ENCODE data around the gene C20orf144.

Gene C20orf144

DNA sequence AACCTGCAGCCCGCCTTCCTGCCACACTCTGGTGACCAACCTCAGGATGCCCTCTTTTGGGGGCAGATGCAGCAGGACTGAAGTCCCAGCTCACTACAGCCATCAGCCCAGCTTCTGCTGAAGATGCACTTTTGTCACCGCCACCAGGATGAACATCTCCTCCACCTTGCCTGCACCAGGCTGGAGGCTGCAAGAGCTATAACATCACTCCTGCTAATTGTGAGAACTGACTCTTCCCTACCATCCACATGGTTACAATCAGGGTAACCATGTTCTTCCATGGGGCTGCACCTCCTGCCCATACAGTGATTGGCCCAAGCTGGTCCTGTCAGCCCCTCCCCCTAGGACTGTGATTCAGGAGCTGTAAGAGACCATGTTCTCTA is 2.6 kb downstream of the C20orf144 start:
- DNase-seq (ENCODE audit: low read depth, low spot score) = no peak

DNA sequence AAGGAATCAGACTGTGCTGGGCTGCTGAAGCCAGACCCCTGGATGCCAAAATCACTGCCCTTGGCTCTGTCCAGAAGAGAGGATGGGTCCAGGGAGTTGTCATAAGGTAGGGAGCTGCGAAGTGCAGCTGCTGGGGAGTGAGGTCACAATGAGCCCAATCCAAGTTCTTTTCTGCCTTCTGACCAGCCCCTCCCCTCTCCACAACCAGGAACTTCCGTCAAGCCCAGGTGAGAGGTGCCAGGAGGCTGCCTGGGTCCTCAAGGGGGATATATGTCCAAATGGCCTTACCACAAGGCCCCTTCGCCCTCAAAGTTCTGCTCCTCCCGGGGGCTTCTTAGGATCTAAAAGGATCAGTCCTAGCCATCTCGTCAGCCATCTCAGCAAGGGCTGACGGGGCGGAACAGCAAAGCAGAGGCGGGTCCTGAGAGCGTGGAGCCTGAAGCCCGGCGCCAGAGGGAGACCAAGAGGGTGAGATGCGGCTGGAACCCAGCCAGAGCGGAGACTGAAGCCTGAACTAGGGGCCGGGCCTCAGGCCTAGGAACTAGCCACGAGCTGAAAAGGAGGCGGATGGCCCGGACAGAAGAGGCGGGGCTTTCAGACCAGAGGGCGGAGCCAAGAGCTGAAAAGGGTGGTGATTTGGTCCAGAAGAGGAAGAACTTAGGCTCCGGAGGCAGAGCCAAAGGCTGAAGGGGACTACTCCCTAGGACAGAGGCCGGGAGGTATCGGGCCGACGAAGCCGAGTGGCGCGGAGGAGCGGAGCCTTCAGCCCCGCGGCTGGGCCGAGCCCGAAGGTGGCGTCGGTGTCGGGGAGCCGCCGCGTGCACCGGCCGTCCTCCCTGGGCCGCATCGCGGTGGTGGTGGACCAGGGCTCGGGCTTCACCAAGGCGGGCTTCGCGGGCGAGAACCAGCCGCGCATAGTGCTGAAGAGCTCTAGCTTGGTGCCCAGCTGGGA is 4.4 kb downstream of the C20orf144 start, which contains the start of gene ACTL10:
TSS of gene ACTL10 (plus strand) at position 651 of the 952 bp plus-strand sequence. CDS start 555 bp downstream, outside the sequence.
- DNase-seq (ENCODE audit: low read depth, low spot score) = peak; percentile 97

DNA sequence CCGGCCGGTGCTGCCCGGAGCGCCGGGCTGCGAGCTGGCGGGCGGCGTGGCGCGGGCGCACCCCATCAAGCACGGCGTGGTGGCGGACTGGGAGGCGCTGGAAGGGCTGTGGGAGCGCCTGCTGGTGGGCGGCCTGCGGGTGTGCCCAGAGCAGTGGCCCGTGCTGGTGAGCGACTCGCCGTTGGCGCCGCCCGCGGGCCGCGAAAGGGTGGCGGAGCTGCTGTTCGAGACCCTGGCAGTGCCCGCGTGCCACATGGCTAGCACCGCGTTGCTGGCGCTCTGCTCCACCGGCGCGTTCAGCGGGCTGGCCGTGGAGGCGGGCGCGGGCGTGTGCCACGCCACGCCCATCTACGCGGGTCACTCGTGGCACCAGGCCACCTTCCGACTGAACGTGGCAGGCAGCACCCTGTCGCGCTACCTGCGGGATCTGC is 5.1 kb downstream of the C20orf144 start:
- DNase-seq (ENCODE audit: low read depth, low spot score) = no peak

DNA sequence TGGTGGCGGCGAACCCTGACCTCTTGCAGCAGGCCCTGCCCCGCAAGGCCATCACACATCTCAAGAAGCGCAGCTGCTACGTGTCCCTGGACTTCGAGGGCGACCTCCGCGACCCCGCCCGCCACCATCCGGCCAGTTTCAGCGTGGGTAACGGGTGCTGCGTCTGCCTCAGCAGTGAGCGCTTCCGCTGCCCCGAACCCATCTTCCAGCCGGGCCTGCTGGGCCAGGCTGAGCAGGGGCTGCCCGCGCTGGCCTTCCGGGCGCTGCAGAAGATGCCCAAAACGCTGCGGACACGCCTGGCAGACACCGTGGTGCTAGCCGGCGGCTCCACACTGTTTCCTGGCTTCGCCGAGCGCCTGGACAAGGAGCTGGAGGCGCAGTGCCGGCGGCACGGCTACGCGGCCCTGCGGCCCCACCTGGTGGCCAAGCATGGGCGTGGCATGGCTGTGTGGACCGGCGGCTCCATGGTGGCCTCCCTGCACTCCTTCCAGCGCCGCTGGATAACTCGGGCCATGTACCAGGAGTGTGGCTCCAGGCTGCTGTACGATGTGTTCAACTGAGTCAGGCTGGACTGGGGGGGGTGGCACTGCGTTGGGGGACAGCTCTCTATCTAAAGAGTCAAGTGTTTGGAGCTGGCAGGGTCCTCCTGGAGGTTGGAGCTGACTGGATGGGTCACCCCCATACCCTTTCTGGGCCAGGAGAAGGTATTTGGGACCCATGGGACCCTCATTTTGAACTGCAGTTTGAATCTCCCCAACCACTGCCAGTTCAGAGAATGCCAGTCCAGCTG is 5.7 kb downstream of the C20orf144 start:
- DNase-seq (ENCODE audit: low read depth, low spot score) = no peak

DNA sequence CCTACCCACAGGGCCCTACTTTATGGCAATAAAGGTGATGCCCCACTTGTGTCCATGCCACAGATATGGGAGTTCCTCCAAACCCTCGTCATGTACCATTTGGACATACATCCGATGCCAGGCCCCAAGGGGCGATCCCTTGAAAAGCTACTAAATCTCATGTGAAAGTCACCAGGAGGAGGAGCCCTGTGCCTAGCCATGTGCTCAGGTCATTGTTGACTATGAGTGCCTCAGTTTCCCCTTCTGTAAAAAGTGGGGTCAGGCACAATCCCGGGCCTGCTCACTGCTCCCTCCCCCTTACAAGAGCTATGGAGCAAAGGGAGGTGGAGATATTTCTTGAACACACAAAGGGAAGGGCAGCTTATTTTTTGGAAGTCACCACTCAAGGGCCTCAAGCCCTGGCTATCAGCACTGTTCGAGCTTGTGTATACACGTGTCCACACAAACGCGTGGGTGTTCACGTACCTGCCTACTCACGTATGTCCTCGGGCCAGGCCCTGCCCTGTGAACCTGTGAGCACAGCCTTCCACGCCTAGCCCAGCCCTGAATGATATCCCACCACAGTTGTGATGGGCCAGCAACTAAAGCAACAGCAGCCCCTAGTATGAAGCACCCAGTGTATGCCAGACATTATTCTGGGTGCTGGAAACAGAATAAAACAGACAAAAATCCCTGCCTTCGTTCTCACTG is 6.5 kb downstream of the C20orf144 start:
- no peak for DNase-seq (ENCODE audit: low read depth, low spot score)

DNA sequence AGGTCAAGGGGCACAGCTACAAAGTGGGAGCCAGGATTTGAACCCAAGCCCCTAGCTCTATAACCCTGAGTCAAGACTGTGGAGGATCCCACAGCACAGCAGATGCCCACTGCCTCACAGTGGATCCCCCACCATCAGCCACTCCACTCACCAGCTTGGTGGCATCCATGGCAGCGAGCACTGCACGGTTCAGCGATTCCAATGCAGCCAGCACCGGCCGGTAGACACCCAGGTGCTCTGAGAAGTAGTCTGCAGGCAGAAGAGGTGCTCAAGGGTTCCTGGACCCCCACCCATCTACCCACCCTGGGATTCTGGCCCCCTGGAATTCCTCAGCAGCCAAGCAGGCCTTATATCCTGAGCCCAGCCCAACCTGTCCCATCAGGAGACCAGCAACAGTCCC is 7.1 kb downstream of the C20orf144 start:
- DNase-seq (ENCODE audit: low read depth, low spot score) = no peak

DNA sequence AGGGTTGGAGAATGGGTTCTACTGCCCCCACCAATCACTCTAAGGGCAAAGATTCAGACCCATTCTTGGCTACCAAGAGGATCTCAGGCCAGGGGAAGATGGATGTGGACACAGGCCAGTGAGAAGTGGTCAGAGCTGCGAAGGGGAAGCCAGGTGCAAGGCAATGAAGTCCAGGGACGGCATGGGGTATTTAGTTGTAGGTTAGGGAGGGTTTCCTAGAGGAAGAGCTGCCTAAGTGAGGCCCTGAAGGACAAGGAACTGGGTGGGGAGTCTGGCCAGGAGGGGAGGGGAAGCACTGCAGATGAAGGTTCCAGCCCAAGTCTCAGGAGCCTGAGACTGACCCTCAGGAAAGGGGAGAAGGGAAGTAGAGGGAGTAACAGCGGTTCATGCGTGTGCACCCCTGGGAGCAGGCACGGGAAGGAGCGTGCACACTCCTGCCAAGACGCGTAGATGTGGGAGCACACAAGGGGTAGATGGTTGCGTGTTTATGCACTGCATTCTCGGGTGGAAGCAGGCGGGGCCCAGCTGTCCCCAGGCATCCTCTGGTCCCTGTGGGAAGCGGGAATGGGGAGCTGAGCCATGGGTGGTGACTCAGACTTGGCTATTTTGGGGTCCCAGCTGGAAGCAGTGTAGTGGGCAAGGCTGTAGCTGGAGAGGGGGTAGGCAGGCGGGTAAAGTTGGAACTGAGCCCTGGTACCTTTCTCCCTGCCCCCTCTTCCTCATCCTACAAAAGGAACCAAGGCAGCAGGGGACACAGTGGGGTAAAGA is 7.9 kb downstream of the C20orf144 start:
- no peak for DNase-seq (ENCODE audit: low read depth, low spot score)

DNA sequence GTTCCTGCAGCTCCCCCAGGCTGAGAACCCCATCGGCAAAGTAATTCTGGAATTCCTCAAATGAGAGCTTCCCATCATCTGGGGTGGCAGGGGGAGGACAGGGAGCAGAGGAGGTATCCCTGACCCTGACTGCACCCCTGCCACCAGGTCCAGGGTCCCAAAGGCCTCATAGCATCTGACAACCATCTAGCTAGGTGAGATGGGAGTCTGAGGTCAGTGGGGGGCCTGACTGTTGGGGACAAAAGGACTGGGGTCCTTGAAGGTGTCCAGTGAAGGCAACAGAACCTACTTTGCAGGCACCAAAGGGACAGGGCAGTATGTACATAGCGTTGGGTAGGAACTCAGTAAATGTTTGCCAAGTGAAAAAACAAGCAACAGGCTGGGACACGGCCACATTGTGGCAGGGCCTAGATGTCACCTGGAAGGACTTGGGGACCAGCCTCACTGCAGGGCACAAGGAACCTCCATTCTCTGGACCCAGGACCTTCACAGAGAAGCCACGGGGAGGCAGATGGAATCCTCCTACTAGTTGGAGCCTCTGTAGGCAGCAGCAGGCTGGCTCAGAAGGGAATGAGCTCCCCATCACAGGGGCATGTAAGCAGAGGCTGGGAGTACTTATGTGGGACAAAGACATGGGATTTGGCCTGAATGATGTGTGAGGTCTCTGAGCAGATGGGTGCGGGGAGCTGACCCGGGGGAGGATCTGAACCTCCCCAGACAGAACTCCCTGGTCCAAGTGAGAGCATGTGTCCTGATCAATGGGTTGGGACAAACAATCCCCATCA is 8.8 kb downstream of the C20orf144 start:
- no peak for DNase-seq (ENCODE audit: low read depth, low spot score)

DNA sequence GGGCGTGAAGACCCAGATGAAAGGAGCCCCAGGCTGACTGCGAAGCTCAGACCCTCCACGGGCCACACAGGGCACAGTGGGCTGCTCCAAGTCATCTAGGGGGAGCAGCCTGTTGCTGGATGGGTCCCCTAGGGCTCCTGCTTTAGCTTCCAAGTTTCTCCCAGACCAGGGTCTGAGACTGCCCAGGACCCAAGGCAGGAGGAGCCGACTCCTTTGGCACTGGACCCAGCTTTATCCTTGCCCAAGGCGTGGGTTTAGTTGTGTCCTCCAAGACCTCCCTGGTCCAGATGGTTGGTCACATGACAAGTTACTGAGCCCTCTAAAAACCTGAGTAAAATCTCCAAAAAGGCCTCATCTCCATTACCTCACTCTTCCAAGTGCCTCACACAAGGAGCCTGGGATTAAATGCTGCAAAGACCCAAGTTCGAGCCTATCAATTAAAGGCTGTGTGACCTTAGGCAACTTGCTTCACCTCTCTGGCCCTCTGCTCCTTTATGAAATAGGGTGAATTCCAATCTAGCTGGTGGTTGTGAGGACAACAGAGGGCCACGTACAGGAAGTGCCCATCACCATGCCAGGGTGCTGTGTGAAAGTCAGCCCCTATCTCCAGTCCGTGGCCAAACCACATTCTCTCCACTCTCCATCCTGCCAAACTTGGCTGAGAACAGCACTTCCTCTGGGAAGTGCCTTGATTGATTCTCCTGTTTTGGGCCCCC is 9.6 kb downstream of the C20orf144 start:
- DNase-seq (ENCODE audit: low read depth, low spot score) = no peak

DNA sequence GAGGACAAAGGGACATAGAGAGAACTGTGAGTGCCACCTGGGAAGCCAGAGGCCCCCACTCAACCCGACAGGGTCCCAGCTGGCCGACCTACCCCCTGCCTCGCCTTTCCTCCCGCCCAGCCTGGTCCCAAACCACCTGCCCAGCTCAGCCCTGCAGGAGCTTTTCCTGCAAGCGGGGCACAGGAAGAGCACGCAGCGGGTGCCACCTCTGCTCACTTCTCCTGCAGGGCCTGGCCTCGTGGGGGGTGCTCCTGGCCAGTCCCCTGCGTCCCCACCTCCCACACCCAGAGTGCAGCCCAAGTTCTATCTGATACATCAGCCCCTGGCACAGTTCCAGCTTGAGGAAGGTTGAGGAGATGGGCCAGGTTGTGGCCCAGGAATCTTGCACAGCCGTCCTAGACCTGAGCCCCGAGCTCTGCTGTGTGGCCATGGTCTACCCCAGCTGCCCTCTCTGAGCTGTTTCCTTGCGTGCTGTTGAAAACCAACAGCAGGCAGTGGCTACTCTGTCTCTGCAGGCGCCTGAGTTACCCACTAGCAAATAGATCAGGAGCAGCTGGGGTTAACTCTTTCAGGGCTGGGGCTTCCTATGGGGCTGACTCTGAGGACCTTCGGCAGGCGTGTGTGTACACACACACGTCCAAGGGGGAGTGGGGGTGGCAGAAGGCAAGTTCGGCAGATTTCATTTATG is 10.4 kb downstream of the C20orf144 start:
- DNase-seq (ENCODE audit: low read depth, low spot score) = no peak

DNA sequence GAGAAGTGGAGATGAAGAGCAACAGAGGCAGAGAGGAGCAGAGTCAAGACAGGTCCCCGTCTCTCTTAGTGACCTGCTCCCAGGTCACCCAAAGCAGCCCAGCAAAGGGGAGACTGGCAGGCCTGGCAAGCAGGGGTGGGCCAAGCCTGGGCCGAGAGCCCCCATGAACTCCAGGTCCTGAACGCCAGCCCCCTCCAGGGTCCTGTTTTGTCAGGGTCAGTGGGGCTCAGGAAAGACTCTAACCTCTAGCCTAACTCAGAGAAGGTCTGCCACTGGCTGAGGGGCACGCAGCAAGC is 10.9 kb downstream of the C20orf144 start:
- DNase-seq (ENCODE audit: low read depth, low spot score) = no peak

DNA sequence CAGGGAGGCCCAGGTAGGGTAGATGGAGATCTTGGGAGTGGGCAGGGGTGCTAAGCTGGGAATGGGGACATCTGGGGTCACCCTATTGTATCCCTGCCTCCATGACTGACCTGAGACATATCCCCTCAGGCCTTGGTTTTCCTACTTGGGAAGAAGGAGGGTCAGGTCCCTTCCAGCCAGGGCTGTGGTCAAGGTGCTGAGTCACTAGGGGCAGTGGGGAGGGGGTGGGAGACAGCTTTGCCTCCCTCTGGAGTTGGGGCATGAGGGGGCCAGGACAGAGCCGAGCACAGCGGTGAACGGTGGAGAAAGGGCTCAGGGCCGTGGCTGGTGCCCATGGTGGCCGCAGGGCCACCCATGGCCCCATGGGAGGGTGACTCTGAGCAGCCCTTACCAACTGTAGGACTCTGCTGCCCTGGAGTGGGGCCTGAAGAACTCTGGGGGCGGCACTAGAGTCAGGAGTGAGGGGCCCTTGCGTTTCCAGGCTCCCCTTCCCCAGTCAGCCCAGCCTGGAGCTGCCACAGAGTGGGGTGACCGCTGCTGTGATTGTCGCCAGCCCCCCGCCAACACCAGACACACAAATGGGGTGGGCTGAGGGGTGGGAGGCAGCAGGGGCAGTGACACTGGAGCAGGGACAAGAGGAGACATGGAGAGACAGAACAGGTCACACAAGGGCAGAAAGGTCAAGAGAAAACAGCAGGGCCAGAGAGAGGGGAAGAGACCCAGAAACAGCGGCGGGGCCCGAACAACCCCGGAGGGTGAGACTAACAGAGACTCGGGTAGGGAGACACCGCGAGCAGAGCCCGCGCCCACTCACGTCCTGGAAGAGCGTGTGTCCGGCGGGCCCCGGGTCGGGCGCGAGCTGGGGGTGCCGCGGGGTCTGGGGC is 11.5 kb downstream of the C20orf144 start:
- no peak for DNase-seq (ENCODE audit: low read depth, low spot score)

DNA sequence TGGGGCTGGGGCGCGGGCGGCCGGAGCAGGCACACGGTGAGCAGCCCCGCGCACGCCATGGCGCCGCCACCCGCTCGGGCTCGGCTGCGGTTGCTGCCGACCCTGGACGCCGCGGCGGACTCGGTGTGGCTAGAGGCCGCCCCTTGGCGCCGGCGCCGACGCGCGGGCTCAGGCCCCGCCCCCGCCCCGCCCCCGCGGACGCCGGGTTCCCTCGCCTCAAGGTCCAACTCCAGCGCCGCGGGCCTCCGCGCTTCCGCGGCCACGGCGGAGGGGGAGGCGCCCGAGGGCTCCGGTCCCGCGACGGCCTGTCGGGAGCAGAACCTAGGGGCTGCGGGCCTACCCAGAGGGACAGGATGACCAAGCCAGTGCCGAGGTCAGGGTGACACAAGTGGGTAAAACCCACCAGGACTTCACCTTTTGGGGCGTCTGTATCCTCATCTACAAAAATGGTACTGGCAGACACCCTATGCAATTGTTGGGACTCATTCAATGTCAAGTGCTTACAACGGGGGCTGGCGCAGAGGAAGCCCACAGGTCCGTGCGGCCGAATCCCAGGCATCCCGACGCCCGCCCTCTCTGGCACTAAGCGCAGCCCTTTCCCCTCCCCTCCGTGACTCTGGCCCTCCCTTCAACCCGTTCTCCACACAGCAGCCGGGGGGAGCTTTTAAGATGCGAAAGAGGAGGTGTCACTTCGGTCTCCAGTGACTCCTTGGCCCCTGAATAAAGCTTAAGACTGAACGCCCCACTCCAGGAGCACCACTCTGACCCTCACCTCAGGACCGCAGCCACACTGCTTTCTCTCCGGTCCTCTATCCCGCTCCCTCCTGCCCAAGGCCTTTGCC is 12.4 kb downstream of the C20orf144 start, which contains the start of gene NECAB3:
TSS of gene NECAB3 (minus strand) at position 135 of the 842 bp plus-strand sequence. CDS start at position 59, 76 bp downstream.
- DNase-seq (ENCODE audit: low read depth, low spot score) = no peak

DNA sequence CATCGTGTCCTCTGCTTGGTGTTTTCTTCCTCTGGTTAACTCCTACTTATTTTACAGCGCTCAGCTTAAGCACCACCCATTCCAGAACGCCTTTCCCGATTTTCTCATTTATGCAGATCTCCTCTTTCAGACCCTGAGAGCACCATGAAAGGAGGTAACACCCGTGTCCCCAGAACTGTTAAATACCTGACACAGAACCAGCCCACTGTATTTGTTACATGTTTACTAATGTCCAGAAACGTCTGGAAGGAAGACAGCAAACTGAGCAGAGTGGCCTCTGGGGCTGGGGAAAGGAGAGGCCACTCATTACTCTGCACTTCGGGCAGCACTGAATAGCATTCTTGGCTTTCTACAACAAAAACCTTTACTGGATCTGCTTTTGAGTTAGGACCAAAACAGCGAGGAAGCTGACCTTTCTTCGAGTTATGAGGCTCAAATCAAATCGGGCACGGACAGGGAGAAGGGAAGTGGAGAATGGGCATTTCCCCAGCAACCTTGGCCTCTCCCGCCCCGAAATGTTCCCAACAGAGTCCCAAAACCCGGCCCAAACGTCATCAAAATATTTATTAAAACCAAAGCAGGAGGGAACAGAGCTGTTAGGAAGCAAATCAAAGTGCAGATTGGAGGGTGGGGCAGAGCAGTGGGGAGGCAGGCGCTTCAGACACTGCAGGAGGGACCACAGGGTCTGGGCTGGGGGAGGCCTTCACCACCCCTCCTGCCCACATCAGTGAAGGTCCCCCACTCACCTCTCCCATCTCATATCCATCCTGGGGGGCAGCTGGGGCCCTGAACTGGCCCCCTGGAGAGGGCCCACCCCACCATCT is 13.2 kb downstream of the C20orf144 start:
- no peak for DNase-seq (ENCODE audit: low read depth, low spot score)

DNA sequence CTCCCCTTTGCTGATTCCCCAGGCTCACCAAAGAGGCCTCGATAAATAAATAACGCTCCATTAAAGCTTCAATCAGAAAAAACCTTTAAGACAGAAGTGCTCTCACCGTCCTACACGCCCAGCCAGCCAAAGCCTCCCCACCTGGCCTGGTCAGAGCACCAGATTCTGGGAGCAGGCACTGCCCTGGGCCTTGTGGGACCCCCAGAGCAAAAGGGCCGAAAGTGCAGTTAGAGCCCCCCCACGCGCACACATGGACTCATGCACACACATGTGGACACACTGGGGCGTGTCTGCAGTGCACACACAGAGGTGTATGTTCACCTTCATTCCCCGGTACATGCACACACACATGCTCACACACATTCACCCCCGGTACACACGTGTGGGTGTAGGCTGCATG is 14.0 kb downstream of the C20orf144 start:
- no peak for DNase-seq (ENCODE audit: low read depth, low spot score)
